T-helper 22 cell (primary cell): ENCODE data around the gene CDC6.
"Not testable (repeated sequence)": the region's sequence is repeated elsewhere in the genome, so short reads cannot be mapped to it uniquely, and the experiment has no call there.

ENCODE experiments used
- DNase-seq: peaks from one replicate; pipeline ENCODE4 v3.0.0-alpha.2; 2020; ENCODE audit warnings: low read depth

Gene CDC6

GRCh38 chr17:40290629-40291280 lies 3.1 kb downstream of the CDC6 start:
- no peak for DNase-seq

DNA sequence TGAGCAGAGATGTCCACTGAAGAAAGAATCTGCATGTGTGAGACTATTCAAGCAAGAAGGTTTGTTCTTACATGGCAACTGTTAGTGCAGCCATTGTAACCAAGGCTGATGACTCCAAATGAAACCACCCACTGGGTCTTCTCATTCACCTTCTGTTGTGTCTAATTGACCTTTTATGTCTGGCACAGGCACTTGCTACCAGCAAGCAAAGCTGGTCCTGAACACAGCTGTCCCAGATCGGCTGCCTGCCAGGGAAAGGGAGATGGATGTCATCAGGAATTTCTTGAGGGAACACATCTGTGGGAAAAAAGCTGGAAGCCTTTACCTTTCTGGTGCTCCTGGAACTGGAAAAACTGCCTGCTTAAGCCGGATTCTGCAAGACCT lies 3.6 kb downstream of the CDC6 start:
- no peak for DNase-seq

DNA sequence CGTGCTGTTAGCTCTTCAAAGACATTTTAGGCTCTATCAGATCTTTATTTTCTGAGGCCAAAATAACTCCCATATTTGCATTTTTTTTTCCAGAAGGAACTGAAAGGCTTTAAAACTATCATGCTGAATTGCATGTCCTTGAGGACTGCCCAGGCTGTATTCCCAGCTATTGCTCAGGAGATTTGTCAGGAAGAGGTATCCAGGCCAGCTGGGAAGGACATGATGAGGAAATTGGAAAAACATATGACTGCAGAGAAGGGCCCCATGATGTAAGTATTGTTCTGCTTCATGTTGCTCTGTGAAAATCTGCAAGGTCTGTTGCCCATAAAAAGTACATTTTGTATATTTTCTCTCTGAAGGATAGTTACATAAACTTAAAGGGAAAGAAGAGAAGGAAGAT lies 5.7 kb downstream of the CDC6 start:
- no peak for DNase-seq

GRCh38 chr17:40295488-40296436 lies 8.1 kb downstream of the CDC6 start:
- DNase-seq = no peak

GRCh38 chr17:40297511-40297910 lies 9.8 kb downstream of the CDC6 start:
- DNase-seq = no peak

GRCh38 chr17:40298726-40299125 lies 11.0 kb downstream of the CDC6 start:
- no peak for DNase-seq

DNA sequence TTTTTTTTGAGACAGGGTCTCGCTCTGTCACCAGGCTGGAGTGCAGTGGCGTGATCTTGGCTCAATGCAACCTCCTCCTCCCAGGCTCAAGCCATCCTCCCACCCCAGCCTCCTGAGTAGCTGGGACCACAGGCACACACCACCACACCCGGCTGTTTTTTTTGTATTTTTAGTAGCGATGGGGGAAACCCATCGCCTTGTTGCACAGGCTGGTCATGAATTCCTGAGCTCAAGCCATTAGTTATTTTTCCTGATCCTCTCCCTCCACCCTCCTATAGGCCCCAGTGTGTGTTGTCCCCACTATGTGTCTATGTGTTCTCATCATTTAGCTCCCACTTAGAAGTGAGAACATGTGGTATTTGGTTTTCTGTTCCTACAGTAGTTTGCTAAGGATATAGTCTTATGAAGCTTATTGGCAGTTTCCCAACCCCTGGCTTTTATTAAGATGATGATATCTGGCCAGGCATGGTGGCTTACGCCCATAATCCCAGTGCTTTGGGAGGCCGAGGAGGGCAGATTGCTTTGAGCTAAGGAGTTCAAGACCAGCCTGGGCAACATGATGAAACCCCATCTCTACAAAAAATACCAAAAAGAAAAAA lies 11.6 kb downstream of the CDC6 start:
- DNase-seq = not testable (repeated sequence)

DNA sequence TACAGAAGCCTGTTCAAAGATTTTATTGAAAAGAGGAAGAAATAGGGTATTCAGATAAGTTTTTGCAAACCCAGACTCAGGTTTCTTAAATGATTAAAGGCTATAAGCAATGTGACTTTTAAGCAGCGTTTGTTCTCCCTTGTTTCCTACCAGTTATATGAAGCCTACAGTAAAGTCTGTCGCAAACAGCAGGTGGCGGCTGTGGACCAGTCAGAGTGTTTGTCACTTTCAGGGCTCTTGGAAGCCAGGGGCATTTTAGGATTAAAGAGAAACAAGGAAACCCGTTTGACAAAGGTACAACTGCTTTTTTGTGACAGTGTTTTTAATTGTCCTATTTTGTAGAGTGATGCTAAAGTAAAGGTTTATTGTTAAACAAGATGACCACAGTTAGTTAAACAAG lies 13.6 kb downstream of the CDC6 start:
- no peak for DNase-seq

GRCh38 chr17:40303009-40303657 lies 15.5 kb downstream of the CDC6 start:
- DNase-seq = no peak

- DNase-seq = no peak
These were observed 16.3 kb downstream of the CDC6 start for GRCh38 chr17:40303708-40304551.

DNA sequence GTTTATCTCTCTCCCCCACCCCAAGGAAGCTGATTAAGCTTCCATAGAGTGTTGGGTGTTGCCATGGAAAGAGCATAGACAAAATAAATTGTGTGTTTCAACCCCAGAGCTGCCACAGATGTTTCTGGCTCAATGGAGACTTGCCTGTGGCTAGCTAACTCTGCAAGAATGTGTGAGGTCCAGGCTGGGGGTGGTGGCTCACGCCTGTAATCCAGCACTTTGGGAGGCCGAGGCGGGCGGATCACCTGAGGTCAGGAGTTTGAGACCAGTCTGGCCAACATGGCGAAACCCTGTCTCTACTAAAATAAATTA lies 16.8 kb downstream of the CDC6 start:
- not testable (repeated sequence) for DNase-seq

GRCh38 chr17:40304866-40305265 lies 17.2 kb downstream of the CDC6 start:
- DNase-seq = not testable (repeated sequence)

DNA sequence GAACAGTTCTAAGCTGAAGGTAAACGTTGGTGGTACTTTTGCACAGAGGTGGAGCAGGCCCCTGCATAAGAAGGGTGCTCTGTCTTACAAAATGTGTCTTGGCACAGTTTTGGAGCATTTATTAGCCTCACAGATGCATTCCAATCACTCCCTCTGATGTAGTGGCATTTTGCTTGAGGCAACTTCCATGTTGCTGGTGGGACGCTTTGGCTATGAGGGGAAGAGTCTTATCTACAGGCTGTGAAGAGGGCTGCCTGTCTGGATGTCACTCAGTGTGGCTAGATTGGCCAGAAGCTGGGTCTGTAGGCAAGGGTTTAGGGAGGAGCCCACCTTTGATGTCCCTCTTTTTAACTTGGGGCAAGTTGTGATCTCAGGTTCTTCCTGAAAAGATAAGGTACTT lies 18.7 kb downstream of the CDC6 start:
- DNase-seq = no peak

GRCh38 chr17:40307001-40307730 lies 19.5 kb downstream of the CDC6 start:
- no peak for DNase-seq

- no peak for DNase-seq
These were observed 20.1 kb downstream of the CDC6 start for GRCh38 chr17:40307740-40308239.

- no peak for DNase-seq
These were observed 21.6 kb downstream of the CDC6 start, which contains the start of gene RARA for GRCh38 chr17:40309031-40309948. Gene RARA (plus strand): TSS chr17:40309180. CDS start chr17:40331219, 22,039 bp downstream.

GRCh38 chr17:40309949-40310510 lies 22.4 kb downstream of the CDC6 start:
- DNase-seq = no peak

- DNase-seq = no peak
These were observed 23.3 kb downstream of the CDC6 start for GRCh38 chr17:40310882-40311391.

DNA sequence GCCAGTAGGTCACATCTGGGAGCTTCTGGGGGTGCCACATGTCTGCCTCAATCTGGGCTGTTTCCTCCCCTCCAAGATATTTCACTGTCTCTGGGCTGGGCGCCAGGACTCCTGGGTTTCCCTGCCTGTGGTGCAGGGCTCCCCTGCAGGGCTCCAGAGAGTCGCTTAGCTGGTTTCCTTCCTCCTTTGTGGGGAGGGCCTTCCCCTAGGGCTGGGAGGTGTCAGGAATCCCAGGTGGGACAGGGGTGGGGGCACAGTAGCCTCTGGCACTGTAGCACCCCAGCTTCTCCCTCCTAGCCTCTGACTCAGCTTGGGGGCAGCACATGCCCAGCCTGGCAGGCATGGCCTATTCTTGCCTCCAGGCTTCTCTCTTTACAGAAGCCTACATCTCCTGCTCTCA lies 23.9 kb downstream of the CDC6 start:
- DNase-seq = no peak
